HG02970 (cell line): ENCODE measurements around the gene DRICH1.
"Not testable (repeated sequence)": the region's sequence is repeated elsewhere in the genome, so short reads cannot be mapped to it uniquely, and the experiment has no call there.

ENCODE experiments used
- ATAC-seq: cut with Tn5 transposase; IDR thresholded peaks from one replicate; pipeline ENCODE4 v1.9.1; 2021; ENCODE audit warnings: mild to moderate bottlenecking, moderate library complexity, moderate number of reproducible peaks; ENCODE audit not compliant: unreplicated experiment, low FRiP score

Gene DRICH1, protein sequence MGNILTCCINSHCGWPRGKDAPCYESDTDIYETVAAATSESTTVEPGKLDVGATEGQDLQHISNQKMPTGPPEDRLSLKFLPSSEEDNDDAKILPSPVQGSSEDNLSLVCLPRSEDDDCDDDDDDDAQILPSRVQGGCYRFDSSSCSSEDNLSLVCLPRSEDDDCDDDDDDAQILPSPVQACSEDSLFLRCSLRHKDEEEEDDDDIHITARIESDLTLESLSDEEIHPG

GRCh38 chr22:23632178-23632577, at the start of gene DRICH1:
Gene DRICH1, minus strand, starts transcription at chr22:23632321. Its CDS starts 298 bp downstream, at chr22:23632023.
- no peak for ATAC-seq

GRCh38 chr22:23681026-23681809, 49.1 kb upstream of the DRICH1 start:
- ATAC-seq, result no peak

DNA sequence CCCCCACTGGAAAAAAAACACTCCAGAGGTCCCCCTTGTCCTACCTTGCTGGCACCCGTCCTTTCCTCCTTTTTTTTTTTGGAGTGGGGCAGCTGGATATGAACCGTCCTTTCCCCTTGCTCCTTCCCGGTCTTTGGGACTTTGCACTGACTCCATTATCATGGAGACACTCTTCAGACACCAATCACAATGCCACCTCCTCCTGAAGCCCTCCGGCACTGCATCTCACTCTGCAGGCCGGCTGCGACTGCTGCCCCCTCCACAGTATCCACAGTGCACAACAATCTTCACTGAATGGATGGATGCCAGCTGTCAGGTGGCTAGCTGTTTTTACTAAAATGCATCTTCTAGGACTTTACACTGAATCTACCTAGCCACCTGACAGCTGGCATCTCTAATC, 46.0 kb upstream of the DRICH1 start:
- ATAC-seq, result no peak

GRCh38 chr22:23677701-23677995, 45.5 kb upstream of the DRICH1 start:
- ATAC-seq, result no peak

DNA sequence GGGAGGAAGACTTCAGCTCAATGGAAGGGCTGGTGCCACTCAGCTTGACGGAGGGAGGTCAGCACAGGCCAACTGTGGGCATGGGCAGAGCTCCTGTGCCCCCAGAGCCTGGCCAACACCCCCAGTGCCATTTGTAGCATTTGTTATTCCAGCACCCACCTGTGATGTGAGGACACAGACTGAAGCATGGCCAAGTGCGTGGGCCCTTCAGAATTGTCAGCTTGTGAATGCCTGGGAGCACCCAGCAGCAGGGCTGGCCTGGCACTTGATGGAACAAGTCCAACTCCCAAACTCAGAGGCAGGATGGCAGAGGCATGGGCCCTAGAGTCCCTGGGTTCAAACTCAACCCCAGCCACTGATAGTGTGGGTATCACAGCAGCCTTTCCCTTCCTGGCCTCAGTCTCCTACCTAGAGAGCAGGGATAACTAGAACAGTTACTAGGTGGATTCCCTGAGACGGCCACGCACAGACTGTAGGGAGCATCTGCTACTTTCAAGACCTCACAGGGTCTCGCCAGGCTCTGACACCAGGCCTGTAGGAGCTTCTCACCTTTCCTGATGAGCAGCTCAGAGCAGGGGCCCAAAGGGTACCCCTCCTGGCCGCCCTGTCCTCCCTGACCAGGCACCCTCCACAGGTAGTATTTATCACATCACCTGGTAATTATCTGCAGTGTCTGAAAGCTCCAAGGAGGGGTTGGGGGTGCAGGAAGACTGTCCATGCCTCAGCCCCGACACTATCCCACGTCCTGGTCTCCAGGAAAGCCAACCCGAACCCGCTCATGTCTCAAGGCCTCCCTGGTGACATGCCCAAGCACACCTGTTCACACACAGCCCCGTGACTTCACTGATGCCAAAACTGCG, 45.0 kb upstream of the DRICH1 start:
- ATAC-seq, result not testable (repeated sequence)

DNA sequence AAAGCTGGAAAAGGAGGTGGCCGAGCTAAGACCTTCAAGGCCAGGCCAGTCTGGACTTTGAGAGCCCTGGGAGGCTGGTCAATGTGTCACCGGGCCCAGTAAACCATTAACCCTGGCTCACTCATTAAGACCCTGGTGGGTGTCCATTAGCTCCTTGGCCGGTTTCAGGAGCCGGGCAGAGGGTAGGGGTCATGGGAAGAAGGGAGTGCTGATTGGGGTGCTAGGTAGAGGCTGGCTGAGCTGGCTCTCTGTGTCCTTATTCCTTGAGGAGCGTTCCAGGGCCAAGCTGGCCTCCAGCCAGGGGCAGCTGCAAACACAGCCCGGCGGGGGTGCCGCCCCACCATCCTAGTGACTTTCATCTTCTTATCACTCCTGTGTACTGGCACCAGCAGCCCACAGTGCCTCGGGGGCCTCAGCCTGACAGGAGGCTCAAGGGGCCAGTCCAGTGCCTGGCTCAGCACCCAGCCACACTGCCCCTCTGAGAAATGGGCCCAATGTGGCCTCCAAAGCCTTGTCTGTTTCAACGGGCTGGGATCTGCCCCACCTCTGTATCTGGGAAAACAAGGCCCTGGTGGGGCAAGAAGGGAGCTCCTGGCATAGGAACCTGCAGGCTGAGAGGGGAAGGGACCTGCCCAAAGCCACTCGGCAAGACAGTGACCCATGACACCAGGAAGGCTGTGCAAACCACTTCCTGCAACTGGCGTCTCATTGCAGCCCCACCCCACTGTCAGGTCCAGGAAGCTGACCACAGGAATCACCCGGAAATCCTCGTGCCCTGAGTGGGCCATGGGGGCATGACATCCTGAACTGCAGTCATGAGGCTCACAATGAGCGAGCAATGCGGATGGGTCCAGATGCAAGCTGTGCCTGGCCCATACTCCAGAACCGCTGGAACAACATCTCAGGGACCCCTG, 43.6 kb upstream of the DRICH1 start:
- ATAC-seq, result no peak

GRCh38 chr22:23674886-23675501, 42.9 kb upstream of the DRICH1 start:
- ATAC-seq, result not testable (repeated sequence)

DNA sequence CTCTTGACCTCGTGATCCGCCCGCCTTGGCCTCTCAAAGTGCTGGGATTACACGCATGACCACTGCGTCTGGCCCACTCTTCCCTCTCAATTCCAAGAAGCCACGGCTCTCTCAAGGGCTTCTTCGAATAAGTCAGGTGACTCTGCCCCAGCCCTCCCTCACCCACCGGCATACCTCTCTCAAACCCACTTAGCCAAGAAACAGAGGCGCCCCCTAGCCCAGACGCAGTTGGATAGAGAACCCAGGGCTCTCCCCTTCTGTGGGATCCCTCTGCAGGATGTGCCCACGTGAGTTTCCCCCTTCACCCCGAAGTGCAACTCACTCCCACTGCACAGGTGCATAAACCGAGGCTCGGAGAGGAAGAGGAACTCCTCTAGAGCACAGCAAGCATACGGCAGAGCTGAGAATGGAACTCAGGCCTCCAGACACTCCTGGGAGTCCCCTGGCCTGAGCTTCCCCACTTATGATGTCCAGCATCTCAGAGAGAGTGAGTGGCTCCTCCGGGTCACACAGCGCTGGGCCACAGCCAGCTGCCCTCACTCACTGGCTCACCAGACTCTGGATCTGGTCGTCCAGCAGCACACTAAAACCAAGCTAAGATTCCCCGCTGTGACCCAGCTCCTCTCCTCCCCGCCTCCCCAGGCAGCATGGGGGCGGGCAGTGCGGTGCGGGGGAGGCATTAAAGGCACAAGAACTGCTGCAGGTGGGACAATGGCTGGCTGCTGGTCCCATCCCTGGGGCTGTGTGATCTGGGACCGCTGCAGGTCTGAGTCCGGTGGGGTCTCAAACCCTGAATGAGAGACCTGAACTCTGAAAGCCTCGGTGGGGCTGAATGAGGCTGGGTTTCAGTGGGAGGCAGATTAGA, 41.9 kb upstream of the DRICH1 start:
- no peak for ATAC-seq

- ATAC-seq, result no peak
Measured at GRCh38 chr22:23673050-23673620, 41.0 kb upstream of the DRICH1 start.

GRCh38 chr22:23672307-23673049, 40.4 kb upstream of the DRICH1 start:
- not testable (repeated sequence) for ATAC-seq

DNA sequence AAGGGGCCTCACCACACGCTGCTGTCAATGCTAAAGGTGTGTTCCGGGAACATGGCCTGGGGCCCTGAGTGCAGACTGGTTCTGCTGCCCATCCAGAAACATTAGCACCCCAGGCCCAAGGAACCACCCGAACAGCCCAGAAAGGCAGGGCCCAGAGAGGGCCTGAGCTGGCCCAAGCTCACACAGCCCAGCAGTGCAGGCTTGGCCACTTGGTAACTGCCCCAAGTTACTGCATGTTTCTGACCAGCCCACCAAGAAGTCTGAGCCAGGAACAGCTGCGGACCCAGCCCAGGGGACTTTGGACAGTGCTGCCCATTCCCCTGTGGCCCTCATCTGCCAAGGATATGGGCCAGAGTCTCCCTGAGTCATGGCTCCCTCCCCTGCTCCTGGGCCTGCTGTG, 39.3 kb upstream of the DRICH1 start:
- not testable (repeated sequence) for ATAC-seq

DNA sequence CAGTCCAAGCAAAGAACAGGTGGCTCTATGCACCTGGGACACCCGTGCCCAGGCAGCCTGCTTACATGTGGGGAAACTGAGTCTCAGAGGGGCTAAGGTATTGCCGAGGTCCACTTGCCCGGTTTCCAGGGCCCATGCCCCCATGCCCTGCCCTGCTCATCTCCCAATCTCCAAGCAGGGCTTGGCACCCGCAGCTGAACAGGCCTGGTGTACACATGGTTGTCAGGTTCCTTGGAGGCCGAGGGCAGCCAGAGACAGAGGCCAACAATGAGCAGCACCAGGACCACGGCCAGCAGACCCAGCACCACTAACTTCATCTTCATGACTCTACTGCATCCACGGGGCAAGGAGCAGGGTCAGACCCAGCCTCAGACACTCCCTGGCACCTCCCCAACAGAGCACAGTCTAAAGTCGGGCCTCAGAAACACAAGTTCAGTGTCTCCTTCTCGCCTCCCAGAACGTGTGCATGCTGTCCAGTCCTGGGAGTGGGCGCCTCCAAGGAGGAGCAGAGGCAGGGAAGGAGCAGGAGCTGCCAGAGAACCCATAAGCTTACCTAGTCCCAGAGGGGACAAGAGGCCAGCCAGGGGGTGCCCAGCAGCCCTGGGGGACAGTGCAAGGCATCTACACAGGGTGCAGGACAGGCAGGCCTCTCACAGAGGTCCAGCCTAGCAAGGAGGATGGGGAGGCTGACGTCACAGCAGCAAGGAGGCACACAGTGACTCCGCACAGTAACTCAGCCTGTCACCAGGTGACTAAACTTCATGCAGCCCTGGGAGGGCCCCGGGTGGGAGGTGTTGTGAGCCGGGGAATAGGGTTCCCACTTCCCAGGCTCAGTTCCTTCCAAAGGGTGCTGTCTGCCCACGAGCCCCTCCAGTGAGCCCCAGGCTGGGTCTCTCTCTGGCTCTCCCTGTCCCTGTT, 38.5 kb upstream of the DRICH1 start:
- ATAC-seq, result no peak

DNA sequence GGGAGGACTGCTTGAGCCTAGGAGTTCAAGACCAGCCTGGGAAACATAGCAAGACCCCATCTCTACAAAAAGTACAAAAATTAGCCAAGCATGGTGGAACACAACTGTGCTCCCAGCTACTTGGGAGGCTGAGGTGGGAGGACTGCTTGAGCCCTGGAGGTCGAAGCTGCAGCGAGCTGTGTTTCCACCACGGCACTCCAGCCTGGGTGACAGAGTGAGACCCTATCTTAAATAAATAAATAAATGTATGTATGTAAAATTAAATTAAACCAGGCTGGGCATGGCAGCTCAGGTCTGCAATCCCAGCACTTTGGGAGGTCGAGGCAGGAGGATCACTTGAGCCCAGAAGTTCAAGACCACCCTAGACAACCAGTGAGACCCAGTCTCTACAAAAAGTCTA, 28.3 kb upstream of the DRICH1 start:
- ATAC-seq, result not testable (repeated sequence)

DNA sequence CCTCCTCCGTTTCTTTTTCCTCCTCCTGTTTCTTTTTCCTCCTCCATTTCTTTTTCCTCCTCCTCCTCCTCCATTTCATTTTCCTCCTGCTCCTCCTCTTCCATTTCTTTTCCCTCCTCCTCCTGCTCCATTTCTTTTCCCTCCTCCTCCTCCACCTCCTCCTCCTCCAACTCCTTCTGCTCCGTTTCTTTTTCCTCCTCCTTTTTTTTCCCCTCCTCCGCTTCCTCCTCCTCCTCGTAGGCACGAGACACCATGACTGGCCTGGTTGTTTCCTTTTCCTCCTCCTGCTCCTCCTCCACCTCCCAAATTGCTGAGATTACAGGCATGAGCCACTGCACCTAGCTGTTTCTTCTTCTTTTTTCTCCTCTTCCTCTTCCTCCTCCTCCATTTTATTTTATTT, 25.6 kb upstream of the DRICH1 start:
- ATAC-seq, result no peak

- no peak for ATAC-seq
Measured at GRCh38 chr22:23655891-23656475, 23.9 kb upstream of the DRICH1 start.

DNA sequence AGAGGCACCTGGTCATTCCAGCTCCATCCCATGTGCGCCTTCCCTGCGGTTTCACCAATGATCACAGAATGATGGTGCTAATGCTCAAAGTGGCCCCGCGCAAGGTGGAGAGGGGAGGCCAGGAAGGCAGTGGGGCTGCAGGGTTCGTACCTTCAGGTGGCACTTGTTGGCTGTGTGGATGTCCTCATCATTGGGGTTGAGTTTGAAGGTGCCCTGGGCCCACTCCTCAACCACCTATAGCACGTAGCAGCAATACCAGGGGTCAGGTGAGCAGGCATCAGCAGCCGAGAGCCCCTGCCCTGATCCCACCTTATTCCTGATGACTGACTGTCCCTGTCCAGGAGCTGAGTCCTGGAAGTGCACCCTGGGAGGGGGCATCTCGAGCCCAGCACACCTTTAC, 20.6 kb upstream of the DRICH1 start:
- ATAC-seq, result no peak
